HFFc6 (cell line): ENCODE data around the gene GTF2A1L. TPM values are rescaled to one million over a fixed set of nuclear protein-coding genes. Genes with fewer than 3 reads are reported as not detected.
"Not testable (repeated sequence)": the region's sequence is repeated elsewhere in the genome, so short reads cannot be mapped to it uniquely, and the experiment has no call there.

Experiments used
- DNase-seq: peaks from one replicate; pipeline ENCODE4 v3.0.0-alpha.2; 2018
- H3K27ac Mint-ChIP-seq: 2 replicates; pipeline ENCODE4 v1.8.0; 2020; ENCODE audit warnings: mild to moderate bottlenecking, mixed read lengths
- H3K27me3 Mint-ChIP-seq: 2 replicates; pipeline ENCODE4 v1.8.0; 2021; ENCODE audit warnings: mild to moderate bottlenecking, moderate library complexity, mixed read lengths; ENCODE audit not compliant: insufficient read depth
- H3K36me3 Mint-ChIP-seq: 2 replicates; pipeline ENCODE4 v1.8.0; 2021; ENCODE audit warnings: low read depth, mixed read lengths
- H3K4me1 Mint-ChIP-seq: 2 replicates; pipeline ENCODE4 v1.8.0; 2020; ENCODE audit warnings: low read depth, mixed read lengths
- H3K4me3 Mint-ChIP-seq: 2 replicates; pipeline ENCODE4 v1.8.0; 2020; ENCODE audit warnings: mild to moderate bottlenecking, moderate library complexity, mixed read lengths
- H3K9me3 Mint-ChIP-seq: 2 replicates; pipeline ENCODE4 v1.8.0; 2020; ENCODE audit warnings: mild to moderate bottlenecking, mixed read lengths
- CTCF ChIP-seq: fragments of 200-600 bp; sonication (generic); IDR thresholded peaks from 2 replicates; pipeline ENCODE4 v1.5.0; 2021; ENCODE audit warnings: antibody characterized with exemption, mild to moderate bottlenecking
- total RNA-seq, 6 experiments: library from RNA; stranded (reverse); fragmentation: NEBNext Ultra II Directional; extraction: Animal tissue kit (Norgen Biotek cat#: 25700); gene quantifications; 2 replicates in 1 of 6; 3 replicates in 5 of 6; pipeline ENCODE4 v1.2.3, GENCODE V29; 2021

The GTF2A1L gene
- total RNA-seq, 6 experiments from 2014 or later, result not detected

DNA sequence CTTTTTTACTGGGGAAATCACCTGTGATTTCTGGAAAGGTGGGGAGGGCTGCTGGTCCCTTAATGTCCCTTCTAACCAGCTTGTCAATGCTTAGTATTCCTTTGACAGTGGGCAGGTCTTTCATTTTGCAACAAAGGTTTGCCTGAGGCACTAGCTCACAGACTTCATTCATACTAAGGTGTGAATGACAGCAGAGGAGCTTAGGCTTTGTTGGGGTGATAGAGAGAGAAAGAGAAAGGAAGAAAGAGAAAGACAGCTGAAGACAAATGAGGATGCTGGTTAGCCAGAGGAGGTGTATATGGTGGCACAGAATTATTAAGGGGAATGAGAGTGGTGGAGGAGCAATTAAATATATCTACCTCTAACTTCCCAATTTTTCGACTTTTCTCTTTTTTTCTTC, 28.9 kb upstream of the GTF2A1L start:
- H3K36me3 Mint-ChIP-seq, result no peaks in the 10 kb centered on the region
- H3K27ac Mint-ChIP-seq, result no peak overlapping the region
- H3K27me3 Mint-ChIP-seq, result no peaks in the 10 kb centered on the region
- H3K4me3 Mint-ChIP-seq, result no peak overlapping the region
- H3K4me1 Mint-ChIP-seq, result peaks cover 6% of the 10 kb centered on the region
- TF ChIP-seq CTCF, result no peak
- no peaks in the 10 kb centered on the region for H3K9me3 Mint-ChIP-seq
- no peak for DNase-seq

DNA sequence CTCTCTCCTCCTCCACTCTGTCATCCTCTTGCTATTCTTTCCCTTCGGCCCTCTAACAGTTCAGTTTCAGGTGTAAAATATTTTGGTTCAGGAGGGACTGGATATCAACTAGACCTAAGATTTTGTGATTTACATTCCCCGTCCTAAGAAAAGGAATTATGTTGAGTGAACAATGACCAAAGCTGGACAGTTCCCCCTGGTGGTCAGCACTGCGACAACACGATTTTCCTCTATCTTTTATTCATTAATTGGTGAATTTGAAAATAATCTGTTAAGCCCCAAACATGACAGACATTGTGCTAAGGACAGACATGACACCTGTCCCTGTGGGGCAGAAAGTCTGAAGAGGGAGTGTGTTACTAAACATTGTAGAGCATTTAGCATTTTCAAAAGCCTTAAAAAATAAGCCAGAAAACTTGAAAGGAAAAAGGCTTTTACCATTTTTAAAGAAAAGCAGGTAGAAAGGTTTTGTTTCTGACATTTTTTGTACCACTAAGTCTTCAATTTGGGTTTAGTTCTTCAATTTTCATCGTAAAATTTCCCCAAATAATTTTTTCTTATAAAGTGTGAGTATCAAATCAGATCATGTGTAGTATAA, 28.4 kb upstream of the GTF2A1L start:
- H3K27ac Mint-ChIP-seq, result no peak overlapping the region
- TF ChIP-seq CTCF, result peak; percentile 93
- no peaks in the 10 kb centered on the region for H3K36me3 Mint-ChIP-seq
- peak; percentile 43 for DNase-seq
- no peaks in the 10 kb centered on the region for H3K9me3 Mint-ChIP-seq
- H3K4me1 Mint-ChIP-seq, result peaks cover 6% of the 10 kb centered on the region
- H3K4me3 Mint-ChIP-seq, result no peak overlapping the region
- no peaks in the 10 kb centered on the region for H3K27me3 Mint-ChIP-seq

DNA sequence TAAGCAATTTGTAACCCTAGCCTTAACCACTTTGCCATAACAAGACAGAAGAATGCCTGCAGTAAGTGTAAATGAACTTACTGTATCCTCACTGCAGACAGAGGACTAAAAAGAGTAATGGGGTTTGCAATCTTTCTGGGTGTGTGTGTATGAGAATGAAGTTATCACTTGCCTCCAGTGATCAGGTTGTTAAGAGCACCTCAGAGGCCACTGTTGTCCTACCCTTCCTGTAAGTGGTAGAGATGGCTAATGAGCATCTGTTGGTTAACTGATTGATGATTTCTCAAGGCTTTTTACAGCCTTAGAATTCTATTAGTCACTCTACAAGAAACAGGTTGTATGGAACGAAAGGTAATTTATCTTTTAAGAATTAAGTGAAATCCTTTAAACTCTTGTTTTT, 27.6 kb upstream of the GTF2A1L start:
- no peak for TF ChIP-seq CTCF

DNA sequence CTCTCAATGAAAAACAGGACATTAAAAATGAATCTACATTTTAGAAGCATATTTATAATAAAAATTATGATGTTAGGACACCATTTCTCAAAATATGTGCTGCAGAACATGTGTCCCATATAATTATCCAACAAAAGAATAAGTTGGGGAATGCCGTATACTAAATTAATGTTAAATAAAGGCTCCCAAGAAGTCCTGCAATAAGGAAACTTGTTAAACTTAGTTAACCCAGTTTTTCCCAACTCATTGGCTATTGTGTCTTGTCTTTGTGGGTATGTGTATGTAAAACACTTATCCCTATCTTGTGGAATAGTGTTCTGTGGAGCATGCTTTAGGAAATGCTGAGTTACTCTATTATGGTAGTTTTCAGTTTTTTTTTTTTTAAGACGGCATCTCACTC, 25.6 kb upstream of the GTF2A1L start:
- H3K4me1 Mint-ChIP-seq, result peaks cover 6% of the 10 kb centered on the region
- DNase-seq, result no peak
- no peak for TF ChIP-seq CTCF
- H3K36me3 Mint-ChIP-seq, result no peaks in the 10 kb centered on the region
- H3K27ac Mint-ChIP-seq, result no peak overlapping the region
- no peak overlapping the region for H3K4me3 Mint-ChIP-seq
- no peaks in the 10 kb centered on the region for H3K9me3 Mint-ChIP-seq
- peaks cover 1% of the 10 kb centered on the region; the same call in 1 of the 2 replicates for H3K27me3 Mint-ChIP-seq

More for the DNA sequence above, 27.6 kb upstream of the GTF2A1L start:
- Mint-ChIP-seq H3K4me1 (peaks cover 6% of the 10 kb centered on the region), H3K27me3 (peaks cover 1% of the 10 kb centered on the region; the same call in 1 of the 2 replicates), H3K4me3 (no peak overlapping the region), H3K36me3 (no peaks in the 10 kb centered on the region), H3K27ac (no peak overlapping the region), H3K9me3 (no peaks in the 10 kb centered on the region)
- no peak for DNase-seq

- H3K36me3 Mint-ChIP-seq, H3K4me1 Mint-ChIP-seq, H3K4me3 Mint-ChIP-seq, H3K27ac Mint-ChIP-seq, H3K27me3 Mint-ChIP-seq, DNase-seq, H3K9me3 Mint-ChIP-seq: not testable (repeated sequence)
Observed at GRCh38 chr2:48596751-48597150, 20.9 kb upstream of the GTF2A1L start.

- Mint-ChIP-seq H3K27me3 (peaks cover 1% of the 10 kb centered on the region; the same call in 1 of the 2 replicates), H3K4me3 (no peak overlapping the region), H3K4me1 (no peaks in the 10 kb centered on the region), H3K27ac (no peak overlapping the region), H3K36me3 (no peaks in the 10 kb centered on the region), H3K9me3 (no peaks in the 10 kb centered on the region)
- no peak for TF ChIP-seq CTCF
- no peak for DNase-seq
Observed at GRCh38 chr2:48597492-48597891, 20.2 kb upstream of the GTF2A1L start.
